HG03196 (cell line): ENCODE results near the gene KIF5A.

Experiments used
- ATAC-seq: cut with Tn5 transposase; IDR thresholded peaks from one replicate; pipeline ENCODE4 v1.9.1; 2021; ENCODE audit not compliant: unreplicated experiment

Gene KIF5A

GRCh38 chr12:57534991-57535543 is 14.8 kb upstream of the KIF5A start:
- no peak for ATAC-seq

- ATAC-seq: no peak
Measured at GRCh38 chr12:57535764-57536596, 13.9 kb upstream of the KIF5A start.

GRCh38 chr12:57536597-57536942 is 13.3 kb upstream of the KIF5A start:
- ATAC-seq: no peak

- no peak for ATAC-seq
Measured at GRCh38 chr12:57539134-57539768, 10.6 kb upstream of the KIF5A start.

- ATAC-seq: no peak
Measured at GRCh38 chr12:57541001-57541400, 8.8 kb upstream of the KIF5A start.

GRCh38 chr12:57541717-57542116 is 8.1 kb upstream of the KIF5A start:
- no peak for ATAC-seq

- ATAC-seq: no peak
Measured at GRCh38 chr12:57543581-57543980, 6.3 kb upstream of the KIF5A start.

GRCh38 chr12:57545809-57546437 is 3.9 kb upstream of the KIF5A start:
- ATAC-seq: no peak

GRCh38 chr12:57546438-57547287 is 3.2 kb upstream of the KIF5A start, which contains the start of gene DCTN2:
TSS of gene DCTN2 (minus strand) at chr12:57547192. CDS start at chr12:57547063, 129 bp downstream.
- ATAC-seq: peak; percentile 98

- no peak for ATAC-seq
Measured at GRCh38 chr12:57547288-57548012, 2.4 kb upstream of the KIF5A start.

GRCh38 chr12:57548013-57548315 is 1.9 kb upstream of the KIF5A start:
- no peak for ATAC-seq

- no peak for ATAC-seq
Measured at GRCh38 chr12:57548488-57548887, 1.4 kb upstream of the KIF5A start.

- ATAC-seq: no peak
Measured at GRCh38 chr12:57549203-57549908, 488 bp upstream of the KIF5A start.

- ATAC-seq: no peak
Measured at GRCh38 chr12:57550641-57551549, 1.1 kb downstream of the KIF5A start.

GRCh38 chr12:57551637-57552305 is 1.9 kb downstream of the KIF5A start:
- ATAC-seq: no peak

GRCh38 chr12:57552306-57552651 is 2.4 kb downstream of the KIF5A start:
- ATAC-seq: no peak

- no peak for ATAC-seq
Measured at GRCh38 chr12:57552835-57553313, 3.0 kb downstream of the KIF5A start.
